ENCODE data around the gene MYB. TPM values are rescaled to one million over a fixed set of nuclear protein-coding genes. Genes with fewer than 3 reads are reported as not detected.

The MYB gene
- total RNA-seq, 1 experiment from 2014 or later: 0.05 TPM

Small RNA genes within 50 kb of the gene (small RNA-seq; reads per million reads assigned to genes)
- 0 reads per million in 2 experiments for gene MIR548A2

Other genes with a start within 250 kb of the MYB start
- 0.20 TPM in 1 of 2 replicates, not detected in the other for gene ALDH8A1, start 231.2 kb upstream of the MYB start, total RNA-seq (2014; rRNA removed; shearing (Covaris generic))
- gene HBS1L, start 126.5 kb upstream of the MYB start, total RNA-seq (2014; rRNA removed; shearing (Covaris generic)): 83.8 and 85.5 TPM in 2 replicates

Measured in NCI-H460 (cell line).